ENCODE results near the gene DMD.
"Not testable (repeated sequence)": the region's sequence is repeated elsewhere in the genome, so short reads cannot be mapped to it uniquely, and the experiment has no call there.

Gene DMD

DNA sequence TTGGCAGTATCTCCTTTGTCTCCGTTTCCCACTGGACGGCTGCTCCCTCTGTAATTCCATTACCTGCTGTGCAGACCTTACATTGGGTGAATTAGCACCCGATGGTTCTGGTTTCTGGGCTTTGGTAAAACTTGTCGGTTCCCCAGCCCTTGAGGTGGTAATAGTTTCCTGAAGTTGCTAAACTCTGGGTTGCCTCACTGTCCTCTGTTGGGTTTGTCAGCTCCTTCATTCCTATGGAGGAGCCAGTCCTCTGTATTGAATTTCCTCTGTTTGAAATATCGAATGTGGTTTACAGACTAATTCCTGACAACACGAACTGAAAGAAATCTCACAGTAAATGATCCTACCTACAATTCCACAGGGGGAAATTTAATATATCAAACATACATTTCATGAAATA is 1548.2 kb downstream of the DMD start:
- no peak for DNase-seq

DNA sequence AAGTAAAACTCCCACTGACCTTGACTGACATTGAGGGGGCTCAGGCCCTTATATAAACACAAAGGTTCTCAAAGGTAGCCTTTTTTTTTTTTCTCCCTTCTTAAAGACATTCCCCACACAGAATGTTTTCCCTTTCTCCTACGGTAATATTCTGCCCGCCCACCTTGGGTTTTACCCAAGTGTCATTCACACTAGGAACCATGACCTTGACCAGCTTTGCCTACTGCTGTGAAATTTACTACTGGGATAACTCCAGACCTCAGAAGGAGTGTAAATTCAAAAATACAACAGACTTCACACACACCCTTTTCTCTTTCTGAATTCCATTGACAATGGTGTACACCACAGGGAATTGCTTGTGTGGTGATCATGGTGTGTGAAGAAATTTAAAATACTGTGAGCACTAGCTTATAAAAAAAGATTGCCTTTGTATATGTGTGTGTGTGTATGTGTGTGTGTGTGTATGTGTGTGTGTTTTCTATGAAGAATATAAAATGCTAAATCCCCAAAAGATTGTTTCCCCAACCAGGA is 1550.0 kb downstream of the DMD start:
- DNase-seq, result no peak

DNA sequence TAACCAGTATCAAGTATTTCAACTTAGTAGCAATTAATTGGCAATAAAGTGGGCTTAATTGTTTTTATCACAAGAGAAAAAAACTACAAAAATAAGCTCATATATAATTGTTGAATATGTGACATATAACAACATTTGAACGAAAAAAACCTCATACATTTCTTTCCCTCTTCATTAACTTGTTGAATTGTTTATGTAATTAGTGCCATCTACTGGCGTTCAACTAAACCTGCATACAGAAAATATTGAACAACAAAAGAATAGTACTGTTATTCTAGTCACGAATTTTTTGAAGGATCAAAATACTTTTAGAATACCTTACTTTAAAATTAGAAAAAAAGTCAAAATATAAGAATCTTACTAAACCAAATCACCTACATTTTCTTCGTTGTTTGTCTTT is 1553.0 kb downstream of the DMD start:
- peak; percentile 5 for DNase-seq

- no peak for DNase-seq
These were observed 1555.3 kb downstream of the DMD start for GRCh38 chrX:31656013-31656412.

DNA sequence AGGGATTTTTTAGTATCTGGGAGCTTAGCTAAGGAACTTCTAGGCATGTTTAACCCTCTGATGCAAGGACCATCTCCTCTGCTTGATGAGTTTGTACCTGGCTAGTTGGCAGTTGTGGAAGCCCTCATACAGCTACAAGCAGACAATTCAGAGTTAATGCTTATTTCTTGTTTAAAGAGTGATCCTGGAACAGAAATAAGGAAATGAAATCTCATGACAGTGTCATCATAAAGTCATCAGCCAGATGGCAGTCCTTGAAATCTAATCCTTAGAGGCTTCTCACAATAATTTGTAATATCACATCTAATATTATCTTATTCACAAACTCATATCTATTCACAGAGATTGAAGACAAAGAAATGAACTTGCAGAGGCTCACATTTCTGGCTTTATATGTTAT is 1557.9 kb downstream of the DMD start:
- no peak for DNase-seq

GRCh38 chrX:31652650-31653049 is 1558.7 kb downstream of the DMD start:
- DNase-seq, result no peak

- DNase-seq, result no peak
These were observed 1562.1 kb downstream of the DMD start for GRCh38 chrX:31649201-31649600.

DNA sequence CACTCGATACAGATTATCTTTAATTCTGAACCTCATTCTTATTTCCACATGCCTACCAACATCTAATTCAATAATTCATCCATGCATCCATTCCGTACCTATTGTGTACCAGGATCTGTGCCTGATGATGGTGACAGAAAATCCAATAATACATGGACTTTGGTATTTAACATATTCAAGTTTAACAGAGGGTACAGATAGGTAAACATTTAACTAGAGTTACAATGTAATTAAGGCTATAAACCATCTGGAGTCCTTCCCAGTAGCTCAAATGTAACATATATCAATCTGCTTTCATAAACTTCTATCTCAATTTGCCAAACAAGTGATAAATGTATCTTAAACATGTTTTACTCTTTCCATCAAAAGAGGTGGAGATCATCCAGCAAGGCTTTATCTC is 1578.0 kb downstream of the DMD start:
- no peak for DNase-seq

- DNase-seq, result no peak
These were observed 1582.2 kb downstream of the DMD start for GRCh38 chrX:31629195-31629594.

DNA sequence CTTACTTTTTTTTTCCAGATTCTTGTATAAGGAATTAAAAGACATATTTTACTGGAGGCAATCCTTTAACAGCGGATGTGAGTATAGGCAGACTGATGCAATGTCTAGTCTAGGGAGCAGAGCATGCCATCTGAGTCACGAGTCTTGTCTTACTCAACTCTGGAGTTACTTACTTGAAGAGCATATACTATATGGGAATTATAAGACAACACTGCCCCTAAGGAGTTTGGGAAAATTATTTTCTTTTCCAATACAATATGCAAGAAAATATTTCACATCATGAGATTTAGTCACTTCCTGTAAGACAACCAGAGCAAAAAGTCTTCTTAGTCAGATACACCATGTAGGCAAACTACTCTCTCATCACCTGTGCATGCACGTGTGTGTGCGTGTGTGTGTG is 1602.2 kb downstream of the DMD start:
- no peak for DNase-seq

DNA sequence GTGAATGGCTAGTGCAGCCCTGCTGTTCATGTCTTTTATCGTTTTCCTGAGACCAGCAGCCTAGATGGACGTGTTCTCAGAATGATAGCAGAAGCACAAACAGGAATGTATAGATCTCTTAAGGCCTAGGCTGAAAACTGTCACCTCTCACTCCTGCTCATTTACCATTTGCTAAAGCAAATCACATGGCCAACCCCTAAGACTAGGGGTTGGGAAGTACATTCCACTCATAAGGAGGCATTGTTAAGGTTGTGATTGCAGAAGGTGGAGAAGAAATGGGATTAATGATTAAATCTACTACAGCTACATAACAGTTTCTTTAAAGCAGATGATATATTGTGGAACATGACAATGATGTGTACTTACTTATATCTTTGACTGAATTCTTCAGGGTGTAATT is 1602.7 kb downstream of the DMD start:
- DNase-seq, result no peak

GRCh38 chrX:31606771-31607170 is 1604.6 kb downstream of the DMD start:
- no peak for DNase-seq

- DNase-seq, result no peak
These were observed 1606.6 kb downstream of the DMD start for GRCh38 chrX:31604629-31605221.

GRCh38 chrX:31603411-31604120 is 1607.8 kb downstream of the DMD start:
- no peak for DNase-seq

DNA sequence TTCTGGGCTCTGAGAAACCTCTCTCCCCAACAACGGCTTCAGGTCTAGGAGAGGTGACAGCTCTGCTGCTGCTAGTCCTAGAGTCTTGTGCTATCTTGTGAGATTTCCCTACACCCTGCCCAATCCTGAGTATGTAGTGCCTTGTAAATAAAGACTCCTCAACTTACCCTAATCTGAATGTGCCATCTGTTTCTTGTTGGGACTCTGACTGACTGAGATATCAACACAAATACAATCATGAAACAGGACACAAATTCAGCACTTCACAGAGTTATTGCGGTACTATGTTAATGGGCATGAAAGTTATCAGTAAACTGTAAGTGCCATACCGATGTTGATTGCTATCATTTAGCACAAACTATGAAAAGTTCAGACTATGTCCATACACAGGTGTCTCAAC is 1610.5 kb downstream of the DMD start:
- no peak for DNase-seq

- no peak for DNase-seq
These were observed 1618.0 kb downstream of the DMD start for GRCh38 chrX:31593353-31593752.

DNA sequence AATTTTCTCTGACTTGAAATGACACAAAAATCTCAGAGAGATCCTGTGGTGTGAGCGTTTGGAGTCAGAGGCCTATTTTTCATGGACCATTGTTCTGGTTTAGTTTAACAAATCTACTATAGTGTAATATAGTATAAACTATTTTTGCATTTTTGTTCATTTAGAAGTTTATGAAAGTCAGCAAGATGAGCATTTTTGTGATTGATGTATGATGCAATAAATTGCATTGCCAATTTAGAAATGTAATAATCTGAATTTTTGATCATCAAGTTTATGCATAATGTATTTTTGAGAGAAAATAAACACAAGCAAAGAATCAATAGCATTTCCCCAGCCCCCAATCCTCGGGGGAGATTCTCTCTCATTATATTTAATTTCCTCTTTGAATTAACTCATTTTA is 1620.0 kb downstream of the DMD start:
- no peak for DNase-seq

- no peak for DNase-seq
These were observed 1620.7 kb downstream of the DMD start for GRCh38 chrX:31590581-31591114.

DNA sequence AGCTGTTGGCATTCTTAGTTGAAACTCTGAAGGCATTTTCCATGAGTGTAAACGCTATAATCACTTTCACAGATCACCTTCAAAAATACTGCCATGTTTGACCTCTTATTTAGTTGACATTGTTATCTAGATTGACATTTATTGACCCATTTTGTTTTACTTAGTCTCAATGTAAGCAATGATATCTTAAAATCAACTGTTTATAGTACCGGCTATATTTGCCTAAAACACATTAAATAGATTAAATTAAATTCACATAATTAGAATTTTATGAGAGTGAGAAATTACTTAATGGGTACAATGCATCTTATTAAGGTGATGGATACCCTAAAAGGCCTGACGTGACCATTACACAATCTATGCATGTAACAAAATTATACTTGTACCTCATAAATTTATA is 1621.8 kb downstream of the DMD start:
- DNase-seq, result no peak

DNA sequence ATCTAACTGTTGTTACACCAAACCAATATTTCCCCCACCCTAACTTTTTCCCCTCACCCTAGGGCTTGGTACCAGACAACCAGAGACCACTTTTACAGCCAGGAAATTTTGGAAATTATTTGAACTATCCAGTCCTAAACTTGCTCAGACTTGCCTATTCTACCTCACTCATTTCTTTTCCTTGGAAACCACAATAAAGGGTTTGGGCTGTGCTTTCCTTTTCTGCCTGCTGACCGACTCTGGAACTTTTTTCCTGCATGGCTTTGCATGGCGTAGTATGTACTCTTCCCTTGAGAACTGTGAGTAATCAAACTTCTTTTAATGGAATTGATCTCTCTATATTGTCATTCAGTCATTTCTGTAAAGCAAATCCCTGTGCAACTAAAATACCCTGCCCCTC is 1623.0 kb downstream of the DMD start:
- no peak for DNase-seq

DNA sequence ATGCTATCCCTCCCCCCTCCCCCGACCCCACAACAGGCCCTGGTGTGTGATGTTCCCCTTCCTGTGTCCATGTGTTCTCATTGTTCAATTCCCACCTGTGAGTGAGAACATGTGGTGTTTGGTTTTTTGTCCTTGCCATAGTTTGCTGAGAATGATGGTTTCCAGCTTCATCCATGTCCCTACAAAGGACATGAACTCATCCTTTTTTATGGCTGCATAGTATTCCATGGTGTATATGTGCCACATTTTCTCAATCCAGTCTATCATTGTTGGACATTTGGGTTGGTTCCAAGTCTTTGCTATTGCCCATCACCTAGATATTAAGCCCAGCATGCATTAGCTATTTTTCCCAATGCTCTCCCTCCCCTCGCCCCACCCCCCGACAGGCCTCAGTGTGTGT is 1627.5 kb downstream of the DMD start:
- not testable (repeated sequence) for DNase-seq

- no peak for DNase-seq
These were observed 1630.6 kb downstream of the DMD start for GRCh38 chrX:31580726-31581125.

- no peak for DNase-seq
These were observed 1631.1 kb downstream of the DMD start for GRCh38 chrX:31580227-31580626.

GRCh38 chrX:31572360-31572759 is 1639.0 kb downstream of the DMD start:
- no peak for DNase-seq

- no peak for DNase-seq
These were observed 1640.7 kb downstream of the DMD start for GRCh38 chrX:31570658-31571057.

All from NCI-H146 (cell line).